ENCODE results near the gene CYP27B1. TPM values are rescaled to one million over a fixed set of nuclear protein-coding genes. Genes with fewer than 3 reads are reported as not detected.

Gene CYP27B1
- total RNA-seq, 1 donor from 2014 or later: 9.9 TPM

DNA sequence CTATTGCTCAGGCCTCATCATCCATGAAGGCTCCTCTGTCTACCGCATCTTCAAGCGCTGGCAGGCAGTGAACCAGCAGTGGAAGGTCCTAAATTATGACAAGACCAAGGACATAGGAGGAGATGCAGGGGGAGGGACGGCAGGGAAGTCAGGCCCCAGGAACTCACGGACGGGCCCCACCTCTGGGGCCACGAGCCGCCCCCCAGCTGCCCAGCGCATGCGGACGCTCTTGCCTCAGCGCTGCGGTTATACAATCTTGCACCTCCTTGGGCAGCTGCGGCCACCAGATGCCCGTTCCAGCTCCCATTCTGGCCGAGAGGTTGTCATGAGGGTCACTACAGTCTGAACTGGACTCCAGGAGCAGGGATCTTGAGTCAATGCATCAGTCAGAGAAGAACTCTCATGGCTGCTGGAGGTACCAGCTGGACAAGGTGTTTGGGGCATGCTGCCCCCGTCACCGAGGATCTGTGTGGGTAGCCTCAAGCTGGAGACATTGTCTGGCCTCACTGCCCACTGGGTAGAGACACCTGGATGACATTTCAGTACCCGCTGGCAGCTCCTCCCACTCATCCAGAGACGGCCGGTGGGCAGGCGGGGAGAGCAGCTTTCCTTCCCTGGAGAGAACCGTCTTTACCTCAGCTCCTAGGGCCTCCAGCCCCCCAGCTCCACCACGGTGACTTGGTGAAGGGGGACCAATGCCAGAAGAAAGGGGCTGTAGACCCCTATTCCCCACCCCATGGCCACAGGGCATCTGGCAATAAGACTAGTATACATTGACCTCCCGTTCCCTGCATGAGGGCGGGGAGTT is 8.1 kb downstream of the CYP27B1 start:
- Mint-ChIP-seq H3K4me3 (no peak overlapping the region), H3K9me3 (no peaks in the 10 kb centered on the region), H3K36me3 (ENCODE audit: low read depth) (peaks cover 24% of the 10 kb centered on the region), H3K27ac (no peak overlapping the region), H3K4me1 (ENCODE audit: low read depth) (peaks cover 39% of the 10 kb centered on the region), H3K27me3 (ENCODE audit: insufficient read depth) (peaks cover 3% of the 10 kb centered on the region)
- intact Hi-C loops (cut with micrococcal nuclease): loop anchor here (10.0 kb wide), 1 partner anchor 1124 kb away; the partner anchor contains the start of gene BAZ2A
- no peak for DNase-seq (ENCODE audit: low spot score)

DNA sequence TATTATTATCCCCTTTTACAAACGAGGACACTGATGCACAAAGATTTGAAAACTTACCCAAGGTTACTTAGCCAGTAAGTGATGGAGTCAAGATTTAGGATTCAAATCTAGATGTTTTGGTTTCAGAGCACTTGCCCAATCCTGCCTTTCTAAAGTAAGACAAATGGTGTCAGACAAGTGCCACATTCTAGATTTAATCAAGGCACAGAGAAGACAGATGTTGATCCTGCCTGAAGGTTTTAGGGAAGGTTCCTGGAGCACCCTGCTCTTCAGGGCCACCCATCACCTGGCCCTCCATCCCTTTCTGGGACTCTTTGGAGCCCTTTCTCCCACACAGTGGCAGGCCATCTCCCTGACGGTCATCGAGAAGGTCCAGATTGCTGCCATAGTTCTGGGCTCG is 9.1 kb downstream of the CYP27B1 start:
- H3K27me3 Mint-ChIP-seq (ENCODE audit: insufficient read depth): peaks cover 3% of the 10 kb centered on the region
- no peaks in the 10 kb centered on the region for H3K9me3 Mint-ChIP-seq
- peaks cover 40% of the 10 kb centered on the region for H3K4me1 Mint-ChIP-seq (ENCODE audit: low read depth)
- no peak for DNase-seq (ENCODE audit: low spot score)
- intact Hi-C loops (cut with micrococcal nuclease): loop anchor here (10.0 kb wide), 1 partner anchor 1123 kb away; the partner anchor contains the start of gene BAZ2A
- H3K4me3 Mint-ChIP-seq: no peak overlapping the region
- no peak overlapping the region for H3K27ac Mint-ChIP-seq
- H3K36me3 Mint-ChIP-seq (ENCODE audit: low read depth): peaks cover 14% of the 10 kb centered on the region

- DNase-seq (ENCODE audit: low spot score): peak; percentile 61
- H3K4me3 Mint-ChIP-seq: peak overlapping the region; percentile 89
- no peaks in the 10 kb centered on the region for H3K9me3 Mint-ChIP-seq
- peaks cover 51% of the 10 kb centered on the region for H3K4me1 Mint-ChIP-seq (ENCODE audit: low read depth)
- intact Hi-C loops (cut with micrococcal nuclease): loop anchor here (1.0 to 10.0 kb wide), 3 partner anchors 9 to 1122 kb away; partner anchors contain the start of gene BAZ2A
- H3K27ac Mint-ChIP-seq: peak overlapping the region; percentile 70
- H3K27me3 Mint-ChIP-seq (ENCODE audit: insufficient read depth): peaks cover 3% of the 10 kb centered on the region
- peaks cover 16% of the 10 kb centered on the region for H3K36me3 Mint-ChIP-seq (ENCODE audit: low read depth)
Measured at GRCh38 chr12:57756406-57757341, 10.2 kb downstream of the CYP27B1 start.

DNA sequence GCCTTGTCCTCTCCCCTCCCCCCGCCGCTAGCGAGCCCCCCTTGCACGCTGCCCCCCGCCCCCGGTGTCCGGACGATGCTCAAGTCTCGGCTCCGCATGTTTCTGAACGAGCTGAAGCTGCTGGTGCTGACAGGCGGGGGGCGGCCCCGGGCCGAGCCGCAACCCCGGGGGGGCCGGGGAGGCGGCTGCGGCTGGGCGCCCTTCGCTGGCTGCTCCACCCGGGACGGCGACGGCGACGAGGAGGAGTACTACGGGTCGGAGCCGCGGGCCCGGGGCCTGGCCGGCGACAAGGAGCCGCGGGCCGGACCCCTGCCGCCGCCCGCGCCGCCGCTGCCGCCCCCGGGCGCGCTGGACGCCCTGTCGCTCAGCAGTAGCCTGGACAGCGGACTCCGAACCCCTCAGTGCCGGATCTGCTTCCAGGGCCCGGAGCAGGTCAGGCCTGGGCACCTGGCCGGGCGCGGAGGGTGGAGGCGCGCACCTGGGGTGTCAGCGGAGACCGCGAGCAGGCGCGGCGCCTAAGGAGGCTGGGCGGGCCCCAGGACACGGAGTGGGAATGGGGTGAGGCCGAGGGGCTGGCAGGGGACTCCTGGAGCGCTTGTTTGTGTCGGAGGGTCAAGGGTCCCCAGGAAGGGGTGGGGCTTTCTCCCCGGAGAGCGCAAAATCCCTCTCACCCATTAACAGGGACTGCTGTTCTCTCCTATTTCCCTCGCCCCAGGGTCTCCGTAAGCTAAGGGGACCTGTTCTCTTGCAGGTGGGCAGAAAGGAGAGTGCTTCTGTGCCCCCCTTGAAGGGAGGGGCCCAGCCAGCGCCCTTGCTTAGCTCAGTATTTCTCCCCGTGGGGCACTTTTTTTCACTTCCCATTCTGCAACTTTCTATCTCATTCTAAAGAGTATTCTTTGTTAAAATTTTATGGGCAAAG is 11.2 kb downstream of the CYP27B1 start:
- peaks cover 25% of the 10 kb centered on the region for H3K36me3 Mint-ChIP-seq (ENCODE audit: low read depth)
- no peaks in the 10 kb centered on the region for H3K9me3 Mint-ChIP-seq
- DNase-seq (ENCODE audit: low spot score): no peak
- H3K4me3 Mint-ChIP-seq: peak overlapping the region; percentile 89
- intact Hi-C loops (cut with micrococcal nuclease): loop anchor here (1.0 to 10.0 kb wide), 3 partner anchors 10 to 1121 kb away; partner anchors contain the start of gene BAZ2A
- peaks cover 3% of the 10 kb centered on the region for H3K27me3 Mint-ChIP-seq (ENCODE audit: insufficient read depth)
- peaks cover 61% of the 10 kb centered on the region for H3K4me1 Mint-ChIP-seq (ENCODE audit: low read depth)
- peak overlapping the region; percentile 1 for H3K27ac Mint-ChIP-seq

DNA sequence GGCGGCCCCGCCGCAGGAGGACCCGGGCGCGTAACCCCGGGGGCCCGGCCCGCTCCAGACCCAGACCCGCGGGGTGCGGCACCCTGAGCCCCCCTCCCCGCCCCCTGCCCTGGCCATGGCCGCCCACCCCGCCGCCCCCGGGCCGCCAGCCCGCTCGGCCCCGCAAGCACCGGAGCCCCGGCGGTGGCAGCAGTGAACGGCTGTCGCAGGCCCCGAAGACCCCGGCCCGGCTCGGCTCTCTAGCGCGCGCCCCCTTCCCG is 11.8 kb downstream of the CYP27B1 start:
- intact Hi-C loops (cut with micrococcal nuclease): loop anchor here (10.0 kb wide), 1 partner anchor 1120 kb away; the partner anchor contains the start of gene BAZ2A

GRCh38 chr12:57754411-57755193 is 12.3 kb downstream of the CYP27B1 start, which contains the start of gene MARCHF9:
TSS of gene MARCHF9 (plus strand) at chr12:57755103. CDS start at chr12:57755529, 426 bp downstream.
- H3K4me3 Mint-ChIP-seq: peak within 1 kb of the TSS; percentile 94
- H3K36me3 Mint-ChIP-seq (ENCODE audit: low read depth): peaks cover 27% of the 10 kb centered on the region
- H3K4me1 Mint-ChIP-seq (ENCODE audit: low read depth): peaks cover 65% of the 10 kb centered on the region
- intact Hi-C loops (cut with micrococcal nuclease): loop anchor here (5.0 to 10.0 kb wide), 2 partner anchors 1120 to 1827 kb away; partner anchors contain the start of genes BAZ2A and PYM1
- H3K9me3 Mint-ChIP-seq: no peaks in the 10 kb centered on the region
- H3K27ac Mint-ChIP-seq: peak within 1 kb of the TSS; percentile 86
- peak; percentile 84 for DNase-seq (ENCODE audit: low spot score)
- peaks cover 3% of the 10 kb centered on the region for H3K27me3 Mint-ChIP-seq (ENCODE audit: insufficient read depth)

More for the DNA sequence above, 11.8 kb downstream of the CYP27B1 start:
- peaks cover 67% of the 10 kb centered on the region for H3K4me1 Mint-ChIP-seq (ENCODE audit: low read depth)
- no peak overlapping the region for H3K27ac Mint-ChIP-seq
- no peak for DNase-seq (ENCODE audit: low spot score)
- no peak overlapping the region for H3K4me3 Mint-ChIP-seq
- H3K27me3 Mint-ChIP-seq (ENCODE audit: insufficient read depth): peaks cover 3% of the 10 kb centered on the region
- peaks cover 31% of the 10 kb centered on the region for H3K36me3 Mint-ChIP-seq (ENCODE audit: low read depth)
- no peaks in the 10 kb centered on the region for H3K9me3 Mint-ChIP-seq

DNA sequence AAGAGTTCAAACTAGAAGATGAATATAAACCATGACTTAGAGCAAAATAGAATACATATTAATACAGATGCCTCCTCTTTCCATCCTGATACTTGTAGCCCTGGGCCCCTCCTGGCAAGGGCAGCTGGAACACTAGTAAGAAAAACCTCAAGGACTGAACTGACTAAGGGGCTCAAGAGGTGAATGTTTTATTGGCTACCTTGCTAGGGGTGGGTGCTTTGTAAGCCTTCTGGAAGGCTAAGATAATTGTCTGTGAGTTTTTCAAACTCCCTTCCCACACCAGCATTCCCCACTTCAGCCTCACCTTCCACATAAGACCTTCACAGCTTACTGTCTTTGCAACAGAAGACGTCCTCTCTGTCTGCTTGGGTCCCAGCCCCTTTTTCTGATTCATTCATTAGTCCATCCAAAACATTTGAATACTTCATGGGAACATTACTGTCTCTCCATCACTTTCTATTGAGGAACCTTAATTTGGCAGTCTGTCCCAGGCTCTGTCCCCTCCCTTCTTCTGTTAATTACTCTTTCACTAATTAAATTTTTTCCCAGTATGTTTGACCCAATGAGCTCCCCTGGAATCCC is 13.0 kb downstream of the CYP27B1 start:
- Mint-ChIP-seq H3K4me1 (ENCODE audit: low read depth) (peaks cover 64% of the 10 kb centered on the region), H3K4me3 (peak overlapping the region; percentile 94)
- intact Hi-C loops (cut with micrococcal nuclease): loop anchor here (2.0 to 10.0 kb wide), 3 partner anchors 1119 to 1827 kb away; partner anchors contain the start of genes BAZ2A, PYM1 and ZC3H10

GRCh38 chr12:57752668-57753000 is 14.2 kb downstream of the CYP27B1 start:
- Mint-ChIP-seq H3K9me3 (no peaks in the 10 kb centered on the region), H3K36me3 (ENCODE audit: low read depth) (peaks cover 29% of the 10 kb centered on the region), H3K27ac (peak overlapping the region; percentile 95), H3K27me3 (ENCODE audit: insufficient read depth) (peaks cover 3% of the 10 kb centered on the region), H3K4me1 (ENCODE audit: low read depth) (peaks cover 65% of the 10 kb centered on the region), H3K4me3 (peak overlapping the region; percentile 94)
- DNase-seq (ENCODE audit: low spot score): no peak
- intact Hi-C loops (cut with micrococcal nuclease): loop anchor here (1.0 to 10.0 kb wide), 11 partner anchors 8 to 1825 kb away; partner anchors contain the start of genes BAZ2A, CTDSP2, EEF1AKMT3 and MBD6

More for the DNA sequence above, 13.0 kb downstream of the CYP27B1 start:
- Mint-ChIP-seq H3K36me3 (ENCODE audit: low read depth) (peaks cover 26% of the 10 kb centered on the region), H3K27me3 (ENCODE audit: insufficient read depth) (peaks cover 3% of the 10 kb centered on the region), H3K9me3 (no peaks in the 10 kb centered on the region), H3K27ac (peak overlapping the region; percentile 86)
- DNase-seq (ENCODE audit: low spot score): no peak

DNA sequence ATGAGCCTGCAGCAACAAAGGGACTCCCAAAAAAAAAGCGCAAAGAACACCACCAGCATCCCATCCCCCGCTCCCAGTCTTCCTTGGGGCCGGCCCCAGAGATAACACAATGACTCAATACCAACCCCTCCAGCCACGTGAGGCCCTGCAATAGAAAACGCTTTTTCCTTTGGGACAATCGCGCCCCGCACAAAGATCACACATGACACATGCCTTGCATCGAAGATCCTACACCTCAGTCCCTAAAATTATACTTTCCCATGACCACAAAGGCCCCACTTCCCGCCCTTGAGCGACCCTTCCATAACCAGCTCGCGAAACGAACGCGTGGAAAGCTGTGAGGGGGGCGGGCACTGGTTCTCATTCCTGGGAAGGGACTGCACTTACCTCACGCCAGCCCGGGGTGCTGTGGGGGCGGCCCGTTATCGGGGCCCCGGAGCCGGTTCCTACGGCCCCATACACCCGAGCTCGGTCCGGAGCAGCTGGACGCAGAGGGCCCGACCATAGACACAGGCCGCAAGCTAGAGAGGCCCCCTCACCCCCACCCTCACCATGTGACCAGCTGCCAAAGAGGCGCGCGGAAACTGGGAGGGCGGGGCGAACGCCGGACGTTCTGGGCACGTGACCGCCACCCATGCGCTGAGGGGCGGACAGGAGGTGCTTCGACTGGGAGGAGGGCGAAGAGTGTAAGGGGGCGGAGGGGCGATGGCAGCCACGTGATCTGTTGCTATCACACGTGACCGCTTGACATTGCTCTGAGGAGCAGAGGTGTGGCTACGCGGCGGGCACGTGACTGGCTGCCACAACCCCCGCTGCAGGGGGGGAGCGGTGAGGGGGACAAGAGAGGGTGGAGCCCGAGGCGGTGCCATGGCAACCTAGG is 14.8 kb downstream of the CYP27B1 start, which contains the start of gene CDK4:
CDK4 (minus strand) TSS at position 523 of the 880 bp plus-strand sequence. CDS start 593 bp downstream, outside the sequence.
- H3K4me1 Mint-ChIP-seq (ENCODE audit: low read depth): peaks cover 67% of the 10 kb centered on the region
- H3K27me3 Mint-ChIP-seq (ENCODE audit: insufficient read depth): peaks cover 3% of the 10 kb centered on the region
- intact Hi-C loops (cut with micrococcal nuclease): loop anchor here (1.0 to 10.0 kb wide), 11 partner anchors 8 to 1825 kb away; partner anchors contain the start of genes BAZ2A, CTDSP2, EEF1AKMT3 and MBD6
- H3K9me3 Mint-ChIP-seq: no peaks in the 10 kb centered on the region
- H3K36me3 Mint-ChIP-seq (ENCODE audit: low read depth): peaks cover 34% of the 10 kb centered on the region
- peak within 1 kb of the TSS; percentile 95 for H3K27ac Mint-ChIP-seq
- peak; percentile 98 for DNase-seq (ENCODE audit: low spot score)
- peak within 1 kb of the TSS; percentile 94 for H3K4me3 Mint-ChIP-seq

- no peak for DNase-seq (ENCODE audit: low spot score)
- peaks cover 3% of the 10 kb centered on the region for H3K27me3 Mint-ChIP-seq (ENCODE audit: insufficient read depth)
- no peaks in the 10 kb centered on the region for H3K9me3 Mint-ChIP-seq
- peaks cover 40% of the 10 kb centered on the region for H3K36me3 Mint-ChIP-seq (ENCODE audit: low read depth)
- intact Hi-C loops (cut with micrococcal nuclease): loop anchor here (5.0 to 10.0 kb wide), 2 partner anchors 1117 to 1824 kb away; partner anchors contain the start of genes BAZ2A and PYM1
- peak overlapping the region; percentile 95 for H3K27ac Mint-ChIP-seq
- peaks cover 67% of the 10 kb centered on the region for H3K4me1 Mint-ChIP-seq (ENCODE audit: low read depth)
- peak overlapping the region; percentile 94 for H3K4me3 Mint-ChIP-seq
Measured at GRCh38 chr12:57751432-57751787, 15.5 kb downstream of the CYP27B1 start.
